GM12891 (cell line): Measurements from ENCODE around the gene RASSF10.

ENCODE experiments used
- DNase-seq: peaks from one replicate; pipeline ENCODE4 v3.0.0; 2011; ENCODE audit warnings: low spot score; ENCODE audit not compliant: insufficient read length
- FAIRE-seq: peaks from 2 replicates; lab custom pipeline; 2011; peaks lifted over from hg19 to GRCh38; lab: Jason Lieb, UNC
- PAX5 ChIP-seq: IDR thresholded peaks from 2 replicates; pipeline ENCODE4 v1.6.1; 2011; ENCODE audit warnings: low read length, moderate library complexity, mild to moderate bottlenecking; ENCODE audit not compliant: insufficient read depth, severe bottlenecking
- POLR2A ChIP-seq: IDR thresholded peaks from 2 replicates; pipeline ENCODE4 v1.6.1; 2011; ENCODE audit warnings: low read depth, low read length, control low read depth
- POLR2AphosphoS5 ChIP-seq: IDR thresholded peaks from 2 replicates; pipeline ENCODE4 v1.6.1; 2011; ENCODE audit warnings: low read depth, low read length, control low read depth
- POU2F2 ChIP-seq: IDR thresholded peaks from 2 replicates; pipeline ENCODE4 v1.6.1; 2011; ENCODE audit warnings: low read depth, mild to moderate bottlenecking, control low read depth, low read length, moderate library complexity
- SPI1 ChIP-seq: IDR thresholded peaks from 2 replicates; pipeline ENCODE4 v1.6.1; 2011; ENCODE audit warnings: low read depth, low read length, control low read depth
- TAF1 ChIP-seq: IDR thresholded peaks from 2 replicates; pipeline ENCODE4 v1.6.1; 2011; ENCODE audit warnings: low read depth, low read length, control low read depth

Gene RASSF10

GRCh38 chr11:13013054-13013488 lies 4.0 kb downstream of the RASSF10 start:
- DNase-seq, result no peak
- TF ChIP-seq TAF1 (no peak), POLR2AphosphoS5 (no peak), POLR2A (no peak), SPI1 (no peak), PAX5 (no peak)
- FAIRE-seq, result no peak

- no peak for FAIRE-seq
- no peak for TF ChIP-seq POU2F2
- TF ChIP-seq POLR2AphosphoS5, result no peak
- no peak for TF ChIP-seq SPI1
- no peak for TF ChIP-seq TAF1
- no peak for TF ChIP-seq POLR2A
- TF ChIP-seq PAX5, result no peak
- no peak for DNase-seq
Measured at GRCh38 chr11:13015753-13016152, 6.6 kb downstream of the RASSF10 start.

GRCh38 chr11:13016415-13016814 lies 7.3 kb downstream of the RASSF10 start:
- TF ChIP-seq POU2F2 (no peak), POLR2AphosphoS5 (no peak), TAF1 (no peak), POLR2A (no peak), SPI1 (no peak)
- no peak for DNase-seq
- no peak for FAIRE-seq

GRCh38 chr11:13019313-13019712 lies 10.2 kb downstream of the RASSF10 start:
- DNase-seq (no peak), FAIRE-seq (no peak)
- TF ChIP-seq POLR2A, result no peak
- no peak for TF ChIP-seq POU2F2
- TF ChIP-seq SPI1, result no peak
- TF ChIP-seq PAX5, result no peak
- no peak for TF ChIP-seq POLR2AphosphoS5
- no peak for TF ChIP-seq TAF1

GRCh38 chr11:13023423-13023822 lies 14.3 kb downstream of the RASSF10 start:
- DNase-seq (no peak), FAIRE-seq (no peak)
- TF ChIP-seq POLR2AphosphoS5, result no peak
- no peak for TF ChIP-seq POLR2A
- no peak for TF ChIP-seq PAX5
- no peak for TF ChIP-seq TAF1
- TF ChIP-seq SPI1, result no peak
- no peak for TF ChIP-seq POU2F2

GRCh38 chr11:13026722-13027121 lies 17.6 kb downstream of the RASSF10 start:
- FAIRE-seq (no peak), DNase-seq (no peak)
- TF ChIP-seq PAX5 (no peak), SPI1 (no peak), POU2F2 (no peak), TAF1 (no peak), POLR2AphosphoS5 (no peak), POLR2A (no peak)

GRCh38 chr11:13028322-13028721 lies 19.2 kb downstream of the RASSF10 start:
- DNase-seq (no peak), FAIRE-seq (no peak)
- no peak for TF ChIP-seq POLR2A
- TF ChIP-seq PAX5, result no peak
- no peak for TF ChIP-seq TAF1
- no peak for TF ChIP-seq SPI1
- TF ChIP-seq POLR2AphosphoS5, result no peak
- no peak for TF ChIP-seq POU2F2

- FAIRE-seq (no peak), DNase-seq (no peak)
- TF ChIP-seq SPI1 (no peak), POLR2A (no peak), TAF1 (no peak), POU2F2 (no peak), PAX5 (no peak), POLR2AphosphoS5 (no peak)
Measured at GRCh38 chr11:13029872-13030271, 20.8 kb downstream of the RASSF10 start.

GRCh38 chr11:13030857-13031256 lies 21.7 kb downstream of the RASSF10 start:
- no peak for FAIRE-seq
- TF ChIP-seq PAX5, result no peak

GRCh38 chr11:13031349-13031748 lies 22.2 kb downstream of the RASSF10 start:
- DNase-seq (no peak), FAIRE-seq (no peak)
- TF ChIP-seq SPI1 (no peak), POLR2A (no peak), TAF1 (no peak), POU2F2 (no peak), POLR2AphosphoS5 (no peak), PAX5 (no peak)

More at GRCh38 chr11:13030857-13031256, 21.7 kb downstream of the RASSF10 start:
- no peak for DNase-seq
